GM18951 (cell line): ENCODE measurements around the gene EIF4A2.

Experiments used
- POLR2A ChIP-seq: IDR thresholded peaks from 4 replicates; pipeline ENCODE4 v1.6.1; 2011; ENCODE audit warnings: mild to moderate bottlenecking; ENCODE audit not compliant: insufficient read length, insufficient read depth; ENCODE audit errors: extremely low read depth
- in situ Hi-C: fragments of 300-500 bp; cut with MboI; formaldehyde crosslinking; loops from one replicate; pipeline ENCODE4 v1.12.0; 2022; ENCODE audit warnings: low sequenced_read_pairs, mixed read lengths, inconsistent platforms; ENCODE audit not compliant: unreplicated experiment

The EIF4A2 gene

DNA sequence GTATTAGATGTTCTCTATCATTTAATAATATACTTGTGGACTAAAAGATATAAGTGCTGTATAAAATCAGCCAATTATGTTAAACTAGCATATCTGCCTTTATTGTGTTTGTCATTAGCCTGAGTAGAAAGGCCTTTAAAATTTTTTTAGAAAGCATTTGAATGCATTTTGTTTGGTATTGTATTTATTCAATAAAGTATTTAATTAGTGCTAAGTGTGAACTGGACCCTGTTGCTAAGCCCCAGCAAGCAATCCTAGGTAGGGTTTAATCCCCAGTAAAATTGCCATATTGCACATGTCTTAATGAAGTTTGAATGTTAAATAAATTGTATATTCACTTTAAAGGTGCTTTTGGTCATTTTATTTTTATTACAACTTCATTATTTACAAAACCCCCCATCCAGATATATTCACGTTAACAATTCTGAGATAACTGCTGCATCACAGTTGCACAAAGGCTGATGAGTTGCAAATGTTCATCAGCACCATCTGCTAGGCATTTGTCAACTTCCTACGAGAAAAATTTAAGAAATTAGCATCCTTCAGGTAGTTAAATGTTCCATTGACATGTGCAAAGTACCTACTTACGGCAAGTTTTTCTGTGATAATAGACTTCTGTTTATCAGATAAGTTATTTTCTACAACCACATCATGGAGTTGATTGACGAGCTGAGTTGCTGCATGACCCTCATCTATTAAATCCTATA is 6.3 kb downstream of the EIF4A2 start:
- peak; percentile 13 for TF ChIP-seq POLR2A
- in situ Hi-C loops, result no loop called here

DNA sequence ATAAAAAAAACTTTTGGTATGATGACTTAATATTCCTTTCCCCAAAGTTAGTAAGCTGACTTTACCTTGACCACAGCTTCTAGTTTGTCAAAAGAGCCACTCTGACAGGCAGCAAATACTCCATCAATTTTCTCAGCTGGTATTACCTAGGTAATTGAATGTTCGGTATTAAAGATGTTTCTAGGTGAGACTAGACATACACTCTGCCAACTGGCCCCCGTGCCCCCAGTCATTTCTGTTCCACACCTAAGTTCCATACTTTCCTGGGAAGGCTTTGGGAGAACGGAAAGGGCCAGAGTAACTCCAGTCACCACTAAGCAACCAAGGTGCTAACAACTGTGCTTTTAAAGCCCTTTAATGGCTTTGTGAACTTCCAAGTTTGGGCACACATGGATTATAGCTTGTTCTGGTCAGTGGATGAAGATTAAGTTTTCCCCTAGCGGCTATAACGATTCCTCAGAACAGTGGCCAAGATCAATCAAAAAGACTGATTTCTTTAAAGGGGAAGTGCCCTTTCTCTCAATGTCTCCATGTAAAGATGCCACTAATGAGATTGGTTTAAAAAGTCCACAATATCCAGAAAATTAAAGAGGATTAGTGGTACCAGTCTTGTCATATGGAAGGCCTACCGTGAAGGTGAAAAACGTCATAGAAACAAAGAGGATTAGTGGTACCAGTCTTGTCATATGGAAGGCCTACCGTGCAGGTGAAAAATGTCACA is 7.0 kb downstream of the EIF4A2 start:
- TF ChIP-seq POLR2A, result peak; percentile 45
- in situ Hi-C loops, result no loop called here

- in situ Hi-C loops, result no loop called here
- TF ChIP-seq POLR2A, result no peak
Observed at GRCh38 chr3:186798239-186798874, 15.0 kb downstream of the EIF4A2 start.

DNA sequence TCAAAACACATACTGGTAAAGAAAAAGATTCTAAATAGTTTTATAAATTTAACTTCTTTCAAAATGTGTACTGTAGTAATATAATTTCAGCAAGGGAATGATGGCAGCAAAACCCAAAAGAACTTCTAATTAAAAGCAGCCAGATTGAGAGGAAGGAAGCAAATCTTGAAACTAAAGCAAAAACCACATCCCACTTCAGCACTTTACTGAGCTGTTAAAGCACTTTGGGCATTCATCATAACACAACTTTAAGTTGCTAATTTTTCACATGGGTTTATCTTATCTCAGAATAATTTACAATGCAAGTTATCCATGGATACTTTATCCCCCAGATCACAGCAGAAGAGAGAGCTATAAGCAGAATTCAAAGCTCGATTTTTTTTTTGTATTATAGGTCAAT is 16.9 kb downstream of the EIF4A2 start:
- no peak for TF ChIP-seq POLR2A
- in situ Hi-C loops, result loop anchor here (25.0 kb wide), 1 partner anchor 188 kb away; the partner anchor contains the start of gene AHSG

- in situ Hi-C loops, result loop anchor here (25.0 kb wide), 1 partner anchor 190 kb away; the partner anchor contains the start of gene AHSG
- no peak for TF ChIP-seq POLR2A
Observed at GRCh38 chr3:186802701-186803100, 19.3 kb downstream of the EIF4A2 start.

GRCh38 chr3:186803447-186803846 is 20.1 kb downstream of the EIF4A2 start:
- in situ Hi-C loops, result loop anchor here (25.0 kb wide), 1 partner anchor 191 kb away; the partner anchor contains the start of gene AHSG

DNA sequence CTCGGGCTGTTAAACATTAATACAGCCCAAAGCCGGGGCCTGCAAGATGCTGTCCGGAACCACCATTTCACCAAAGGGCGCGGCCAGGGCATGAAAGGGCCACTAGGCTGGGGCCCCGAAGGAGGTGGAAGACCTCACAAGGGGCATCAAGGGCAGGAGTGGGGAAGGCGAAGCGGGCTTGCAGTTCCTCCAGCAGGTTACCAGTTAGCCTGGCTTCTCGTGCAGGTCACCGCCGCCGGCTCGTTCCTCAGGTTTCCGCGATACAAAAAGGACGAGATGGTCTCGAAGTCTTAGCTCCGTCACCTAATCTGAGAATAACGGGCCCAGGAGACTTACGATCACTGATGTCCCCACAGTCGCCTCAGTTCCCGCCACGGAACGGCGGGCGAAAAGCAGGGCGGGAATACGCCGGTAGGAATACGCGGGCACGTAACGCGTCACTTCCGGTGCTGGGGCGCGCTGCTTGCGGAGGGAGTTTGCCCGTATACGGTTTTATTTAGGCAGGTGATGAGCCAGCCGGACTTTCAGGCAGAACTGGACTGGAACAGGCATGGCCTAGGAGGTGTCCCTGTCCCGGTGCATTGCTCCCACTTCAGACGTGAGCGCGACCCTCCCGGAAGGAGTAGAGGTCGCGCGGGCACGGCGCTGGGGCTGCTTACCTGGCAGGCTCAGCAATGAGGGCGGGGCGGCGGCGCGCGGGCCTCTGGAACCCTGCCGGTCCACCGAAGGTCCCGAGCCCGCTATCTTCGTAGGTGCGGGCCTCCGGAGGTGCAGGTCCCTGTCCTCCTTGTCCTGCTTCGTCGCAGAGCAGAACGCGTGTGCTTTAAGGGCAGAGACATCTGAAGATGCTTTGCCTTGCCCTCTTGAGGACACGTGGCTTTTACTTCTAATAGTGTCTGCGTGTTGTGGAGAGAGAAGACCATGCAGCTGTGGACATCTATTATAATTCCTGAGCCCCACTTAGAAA is 23.0 kb downstream of the EIF4A2 start, which contains the start of gene RFC4:
RFC4 (minus strand) TSS at position 394 of the 967 bp plus-strand sequence. CDS start 1,769 bp downstream, outside the sequence.
- TF ChIP-seq POLR2A, result peak; percentile 89
- in situ Hi-C loops, result loop anchor here (25.0 kb wide), 1 partner anchor 194 kb away; the partner anchor contains the start of gene AHSG

- TF ChIP-seq POLR2A, result no peak
- in situ Hi-C loops, result loop anchor here (25.0 kb wide), 1 partner anchor 195 kb away; the partner anchor contains the start of gene AHSG
Observed at GRCh38 chr3:186807231-186807630, 23.9 kb downstream of the EIF4A2 start.

- in situ Hi-C loops, result loop anchor here (25.0 kb wide), 1 partner anchor 198 kb away; the partner anchor contains the start of gene AHSG
- no peak for TF ChIP-seq POLR2A
Observed at GRCh38 chr3:186810336-186810996, 27.1 kb downstream of the EIF4A2 start.

GRCh38 chr3:186811313-186811712 is 27.9 kb downstream of the EIF4A2 start:
- in situ Hi-C loops, result loop anchor here (25.0 kb wide), 1 partner anchor 199 kb away; the partner anchor contains the start of gene AHSG

DNA sequence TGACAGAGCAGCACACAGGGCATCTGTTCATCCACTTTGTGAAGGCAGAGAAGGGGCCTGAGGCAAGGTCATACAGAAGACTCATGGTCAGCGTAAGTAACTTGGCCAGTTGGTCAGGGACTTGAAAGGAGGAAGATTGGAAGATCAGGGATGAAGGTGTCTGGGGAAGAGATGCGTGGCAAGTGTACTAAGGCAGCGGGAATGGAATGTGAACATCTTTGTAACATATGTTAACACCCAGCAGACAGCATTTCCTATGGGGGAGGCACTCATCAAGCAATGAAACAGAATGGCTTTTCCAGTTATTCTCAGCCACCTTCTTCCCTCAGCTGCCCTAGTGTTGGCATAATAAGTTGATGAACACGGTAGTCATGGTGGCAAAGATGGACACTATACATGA is 30.7 kb downstream of the EIF4A2 start:
- no peak for TF ChIP-seq POLR2A
- in situ Hi-C loops, result loop anchor here (25.0 kb wide), 1 partner anchor 202 kb away; the partner anchor contains the start of gene AHSG

DNA sequence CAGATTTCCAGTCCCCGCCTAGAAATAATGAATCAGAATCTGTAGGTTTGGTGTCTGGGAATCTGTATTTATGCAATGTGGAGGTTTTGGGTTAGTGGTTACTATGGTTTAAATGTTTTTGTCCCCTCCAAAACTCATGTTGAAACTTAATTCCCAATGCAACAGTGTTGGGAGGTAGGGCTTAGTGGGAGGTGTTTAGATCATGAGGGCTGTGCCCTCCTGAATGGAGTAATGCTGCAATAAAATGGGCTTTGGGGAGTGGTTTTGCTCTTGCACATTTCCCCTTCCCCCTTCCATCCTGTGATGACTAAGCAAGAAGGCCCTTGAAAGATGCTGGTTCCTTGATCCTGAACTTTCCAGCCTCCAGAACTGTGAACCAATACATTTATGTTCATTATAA is 32.1 kb downstream of the EIF4A2 start:
- no peak for TF ChIP-seq POLR2A
- in situ Hi-C loops, result loop anchor here (25.0 kb wide), 1 partner anchor 203 kb away; the partner anchor contains the start of gene AHSG

DNA sequence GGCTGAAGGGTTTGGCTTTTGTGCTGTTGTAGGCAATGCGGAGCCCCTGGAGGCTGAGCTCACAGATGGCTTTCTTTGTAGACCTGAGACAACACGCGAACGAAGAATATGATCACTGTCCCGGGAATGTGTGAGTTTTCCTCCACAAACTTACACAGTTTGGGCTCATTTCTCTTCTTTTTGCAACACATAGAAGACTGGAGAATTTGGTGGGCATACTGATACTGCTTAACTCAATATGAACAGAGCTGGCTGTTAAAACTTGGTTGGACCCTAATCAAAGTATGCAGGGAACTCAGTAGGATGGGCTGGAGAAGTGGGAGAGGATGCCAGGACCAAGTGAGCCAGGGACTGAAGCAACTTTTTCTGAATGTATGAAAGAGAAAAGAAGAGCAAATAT is 35.1 kb downstream of the EIF4A2 start:
- TF ChIP-seq POLR2A, result no peak
- in situ Hi-C loops, result loop anchor here (25.0 kb wide), 1 partner anchor 206 kb away; the partner anchor contains the start of gene AHSG
